Neural progenitor cell (in vitro differentiated cells): ENCODE results near the gene ZSCAN29. TPM values are rescaled to one million over a fixed set of nuclear protein-coding genes. Genes with fewer than 3 reads are reported as not detected.

ENCODE experiments used
- DNase-seq: peaks from one replicate; pipeline ENCODE4 v3.0.0-alpha.2; 2016; ENCODE audit warnings: low spot score
- H2AFZ ChIP-seq: fragments of 200-600 bp; sonication (generic); replicated peaks from 2 replicates; pipeline ENCODE4 v1.6.1; 2016; ENCODE audit warnings: antibody characterized with exemption
- H3F3A ChIP-seq: fragments of 200-600 bp; sonication (generic); 2 replicates; pipeline ENCODE4 v1.6.1; 2016; ENCODE audit warnings: antibody characterized with exemption, low read depth
- H3K27ac ChIP-seq: fragments of 200-600 bp; sonication (generic); 2 replicates; pipeline ENCODE4 v1.5.1; 2016; ENCODE audit warnings: mild to moderate bottlenecking
- H3K27me3 ChIP-seq: fragments of 200-600 bp; sonication (generic); 2 replicates; pipeline ENCODE4 v1.6.1; 2016; ENCODE audit warnings: mild to moderate bottlenecking, moderate library complexity
- H3K36me3 ChIP-seq: fragments of 200-600 bp; sonication (generic); 2 replicates; pipeline ENCODE4 v1.5.1; 2016
- H3K4me1 ChIP-seq: fragments of 200-600 bp; sonication (generic); 2 replicates; pipeline ENCODE4 v1.6.1; 2016; ENCODE audit warnings: mixed run types
- H3K4me2 ChIP-seq: fragments of 200-600 bp; sonication (generic); 2 replicates; pipeline ENCODE4 v1.6.1; 2016
- H3K4me3 ChIP-seq: fragments of 200-600 bp; sonication (generic); 2 replicates; pipeline ENCODE4 v1.5.1; 2016
- H3K79me2 ChIP-seq: fragments of 200-600 bp; sonication (generic); 2 replicates; pipeline ENCODE4 v1.6.1; 2016; ENCODE audit warnings: low read depth
- H3K9ac ChIP-seq: fragments of 200-600 bp; sonication (generic); 2 replicates; pipeline ENCODE4 v1.6.1; 2016
- H3K9me3 ChIP-seq: fragments of 200-600 bp; sonication (generic); 2 replicates; pipeline ENCODE4 v1.5.1; 2016; ENCODE audit warnings: low read depth
- H4K20me1 ChIP-seq: fragments of 200-600 bp; sonication (generic); 2 replicates; pipeline ENCODE4 v1.6.1; 2016; ENCODE audit warnings: low read depth
- H3K27ac Mint-ChIP-seq: 3 replicates; pipeline ENCODE4 v1.8.0; 2021; ENCODE audit warnings: mixed read lengths
- H3K27me3 Mint-ChIP-seq: 2 replicates; pipeline ENCODE4 v1.8.0; 2022; ENCODE audit warnings: low read depth, mild to moderate bottlenecking, inconsistent platforms, moderate library complexity, mixed read lengths; ENCODE audit not compliant: insufficient read depth
- H3K36me3 Mint-ChIP-seq: 3 replicates; pipeline ENCODE4 v1.8.0; 2021; ENCODE audit warnings: mixed read lengths
- H3K4me1 Mint-ChIP-seq: 3 replicates; pipeline ENCODE4 v1.8.0; 2021; ENCODE audit warnings: mixed read lengths
- H3K4me3 Mint-ChIP-seq: 3 replicates; pipeline ENCODE4 v1.8.0; 2021; ENCODE audit warnings: mild to moderate bottlenecking, moderate library complexity, mixed read lengths
- H3K9me3 Mint-ChIP-seq: 3 replicates; pipeline ENCODE4 v1.8.0; 2020; ENCODE audit warnings: mixed read lengths
- EZH2 ChIP-seq: fragments of 200-600 bp; sonication (generic); IDR thresholded peaks from 2 replicates; pipeline ENCODE4 v1.6.1; 2017; ENCODE audit warnings: antibody characterized with exemption, mild to moderate bottlenecking, moderate library complexity
- EZH2phosphoT487 ChIP-seq: fragments of 200-600 bp; sonication (generic); IDR thresholded peaks from 2 replicates; pipeline ENCODE4 v1.6.1; 2017; ENCODE audit warnings: antibody characterized with exemption
- total RNA-seq: library from RNA; depleted of rRNA; stranded (reverse); fragments of >200 nt; gene quantifications from 2 replicates; pipeline ENCODE4 v1.2.3, GENCODE V29; 2015; ENCODE audit warnings: low replicate concordance
- TF ChIP-seq, protein P1 (sequence below): fragments of 200-600 bp; sonication (generic); IDR thresholded peaks from 2 replicates; pipeline ENCODE4 v1.5.1; 2017; ENCODE audit warnings: antibody characterized with exemption, mild to moderate bottlenecking

Gene ZSCAN29
- total RNA-seq, 1 donor from 2014 or later: 27.1 TPM

DNA sequence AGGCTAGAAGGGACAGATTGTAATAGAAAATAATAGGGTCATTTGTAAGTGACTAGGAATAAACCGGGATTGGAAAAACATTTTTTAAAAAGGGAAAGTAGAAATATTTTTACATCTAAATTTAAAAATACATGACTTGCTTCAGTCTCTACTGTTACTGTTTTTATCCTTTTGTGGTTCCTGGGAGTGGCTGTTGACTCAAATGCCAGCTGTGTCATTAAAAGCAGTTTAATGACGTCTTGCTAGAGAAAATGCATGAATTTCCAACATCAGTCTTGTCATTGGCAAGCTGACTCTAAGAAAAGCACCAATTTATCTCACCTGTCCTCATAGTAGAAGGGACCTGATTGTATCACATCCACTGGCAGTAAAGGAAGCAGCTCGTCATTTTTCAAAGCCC, 23.7 kb downstream of the ZSCAN29 start:
- H3K36me3 Mint-ChIP-seq: peaks cover 9% of the 10 kb centered on the region
- H3K27ac Mint-ChIP-seq: no peak overlapping the region
- no peaks in the 10 kb centered on the region for H3K9me3 Mint-ChIP-seq
- no peaks in the 10 kb centered on the region for H3K9me3 ChIP-seq
- TF ChIP-seq, protein P1, sequence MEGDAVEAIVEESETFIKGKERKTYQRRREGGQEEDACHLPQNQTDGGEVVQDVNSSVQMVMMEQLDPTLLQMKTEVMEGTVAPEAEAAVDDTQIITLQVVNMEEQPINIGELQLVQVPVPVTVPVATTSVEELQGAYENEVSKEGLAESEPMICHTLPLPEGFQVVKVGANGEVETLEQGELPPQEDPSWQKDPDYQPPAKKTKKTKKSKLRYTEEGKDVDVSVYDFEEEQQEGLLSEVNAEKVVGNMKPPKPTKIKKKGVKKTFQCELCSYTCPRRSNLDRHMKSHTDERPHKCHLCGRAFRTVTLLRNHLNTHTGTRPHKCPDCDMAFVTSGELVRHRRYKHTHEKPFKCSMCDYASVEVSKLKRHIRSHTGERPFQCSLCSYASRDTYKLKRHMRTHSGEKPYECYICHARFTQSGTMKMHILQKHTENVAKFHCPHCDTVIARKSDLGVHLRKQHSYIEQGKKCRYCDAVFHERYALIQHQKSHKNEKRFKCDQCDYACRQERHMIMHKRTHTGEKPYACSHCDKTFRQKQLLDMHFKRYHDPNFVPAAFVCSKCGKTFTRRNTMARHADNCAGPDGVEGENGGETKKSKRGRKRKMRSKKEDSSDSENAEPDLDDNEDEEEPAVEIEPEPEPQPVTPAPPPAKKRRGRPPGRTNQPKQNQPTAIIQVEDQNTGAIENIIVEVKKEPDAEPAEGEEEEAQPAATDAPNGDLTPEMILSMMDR: no peak
- TF ChIP-seq EZH2phosphoT487 (no peak), EZH2 (no peak)
- H3K9ac ChIP-seq: no peak overlapping the region
- H3K27me3 Mint-ChIP-seq: no peaks in the 10 kb centered on the region
- H3K4me2 ChIP-seq: no peak overlapping the region
- no peaks in the 10 kb centered on the region for H3K4me1 ChIP-seq
- no peak overlapping the region for H3K4me3 ChIP-seq
- peaks cover 10% of the 10 kb centered on the region for H3K36me3 ChIP-seq
- H3K4me3 Mint-ChIP-seq: no peak overlapping the region
- H3K4me1 Mint-ChIP-seq: no peaks in the 10 kb centered on the region
- H2AFZ ChIP-seq: no peak overlapping the region
- no peak overlapping the region for H3K27ac ChIP-seq
- no peak for DNase-seq
- H3F3A ChIP-seq: no peaks in the 10 kb centered on the region
- H3K27me3 ChIP-seq: no peaks in the 10 kb centered on the region
- no peaks in the 10 kb centered on the region for H4K20me1 ChIP-seq
- no peaks in the 10 kb centered on the region for H3K79me2 ChIP-seq

DNA sequence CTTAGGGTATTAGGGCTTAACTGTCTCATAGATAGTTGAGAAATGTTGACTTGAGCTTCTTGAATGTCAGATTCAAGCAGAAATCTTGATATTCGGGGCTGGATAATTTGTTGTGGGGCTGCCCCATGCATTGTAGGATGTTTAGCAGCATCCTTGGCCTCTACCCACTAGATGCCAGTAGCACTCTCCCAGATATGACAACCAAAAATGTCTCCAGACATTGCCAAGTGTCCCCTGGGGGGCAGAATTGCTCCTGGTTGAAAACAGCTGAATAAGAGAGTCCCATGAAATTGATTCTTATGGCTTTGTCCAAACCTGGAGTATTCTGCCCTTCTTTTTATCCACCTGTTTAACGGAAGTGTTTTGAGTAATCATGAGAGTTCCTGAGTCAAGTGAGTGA, 24.5 kb downstream of the ZSCAN29 start:
- H3K79me2 ChIP-seq: no peaks in the 10 kb centered on the region
- H3K27me3 Mint-ChIP-seq: no peaks in the 10 kb centered on the region
- H4K20me1 ChIP-seq: no peaks in the 10 kb centered on the region
- H3K4me3 ChIP-seq: no peak overlapping the region
- no peaks in the 10 kb centered on the region for H3K9me3 ChIP-seq
- H3K4me2 ChIP-seq: no peak overlapping the region
- no peaks in the 10 kb centered on the region for H3K4me1 Mint-ChIP-seq
- no peak overlapping the region for H3K9ac ChIP-seq
- H3K9me3 Mint-ChIP-seq: no peaks in the 10 kb centered on the region
- H3K27ac Mint-ChIP-seq: no peak overlapping the region
- peaks cover 10% of the 10 kb centered on the region for H3K36me3 ChIP-seq
- no peak overlapping the region for H2AFZ ChIP-seq
- H3K27ac ChIP-seq: no peak overlapping the region
- DNase-seq: no peak
- H3K4me1 ChIP-seq: no peaks in the 10 kb centered on the region
- TF ChIP-seq, protein P1: no peak
- TF ChIP-seq EZH2phosphoT487 (no peak), EZH2 (no peak)
- no peak overlapping the region for H3K4me3 Mint-ChIP-seq
- H3K36me3 Mint-ChIP-seq: peaks cover 9% of the 10 kb centered on the region
- H3F3A ChIP-seq: no peaks in the 10 kb centered on the region
- H3K27me3 ChIP-seq: no peaks in the 10 kb centered on the region

DNA sequence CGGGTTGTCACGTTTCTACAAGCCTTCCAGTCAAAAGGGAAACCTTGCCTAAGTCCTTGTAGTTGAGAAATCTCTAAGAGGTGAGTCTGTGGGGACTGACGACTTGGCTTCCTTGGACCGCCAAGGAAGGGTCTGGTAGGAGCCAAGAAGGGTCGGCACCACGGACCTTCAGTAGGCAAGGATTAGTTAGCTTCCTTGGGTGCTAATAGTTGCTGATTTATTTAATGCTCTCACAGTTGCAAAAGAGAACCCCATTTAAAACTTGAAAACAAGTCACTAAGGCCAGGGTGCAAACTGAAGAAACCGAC, 40.1 kb downstream of the ZSCAN29 start:
- peak overlapping the region; percentile 82 for H2AFZ ChIP-seq
- H3K27me3 ChIP-seq: no peaks in the 10 kb centered on the region
- no peak overlapping the region for H3K27ac ChIP-seq
- peaks cover 27% of the 10 kb centered on the region for H4K20me1 ChIP-seq
- Mint-ChIP-seq H3K27me3 (peaks cover 3% of the 10 kb centered on the region), H3K4me3 (peak overlapping the region; percentile 94), H3K9me3 (no peaks in the 10 kb centered on the region), H3K4me1 (peaks cover 35% of the 10 kb centered on the region), H3K36me3 (peaks cover 15% of the 10 kb centered on the region), H3K27ac (peak overlapping the region; percentile 66)
- peak overlapping the region; percentile 78 for H3K4me3 ChIP-seq
- no peak for DNase-seq
- peaks cover 29% of the 10 kb centered on the region for H3F3A ChIP-seq
- H3K4me2 ChIP-seq: peak overlapping the region; percentile 80
- peaks cover 33% of the 10 kb centered on the region for H3K79me2 ChIP-seq
- TF ChIP-seq, protein P1: no peak
- TF ChIP-seq EZH2 (no peak), EZH2phosphoT487 (no peak)
- peak overlapping the region; percentile 31 for H3K9ac ChIP-seq
- no peaks in the 10 kb centered on the region for H3K9me3 ChIP-seq
- H3K4me1 ChIP-seq: peaks cover 29% of the 10 kb centered on the region
- H3K36me3 ChIP-seq: no peaks in the 10 kb centered on the region
